NK-92 (cell line): ENCODE data around the gene CIC.

Experiments used
- DNase-seq: peaks from one replicate; lab custom pipeline; 2025; ENCODE audit not compliant: unreplicated experiment; lab: John Stamatoyannopoulos, UW

CIC gene

GRCh38 chr19:42268704-42269477 lies at the start of gene CIC:
CIC (plus strand) TSS chr19:42269252; CDS start chr19:42271784, 2,532 bp downstream.
- DNase-seq = peak; percentile 97

GRCh38 chr19:42219812-42220750 lies 49.0 kb upstream of the CIC start, which contains the start of gene ZNF526:
ZNF526 (plus strand) TSS chr19:42220312; CDS start chr19:42224404, 4,092 bp downstream.
- DNase-seq = peak; percentile 86

GRCh38 chr19:42220751-42221097 lies 48.3 kb upstream of the CIC start:
- DNase-seq = no peak

- DNase-seq = no peak
These were observed 43.9 kb upstream of the CIC start for GRCh38 chr19:42224940-42225717.

GRCh38 chr19:42225718-42226292 lies 43.2 kb upstream of the CIC start:
- DNase-seq = no peak

- DNase-seq = no peak
These were observed 42.2 kb upstream of the CIC start for GRCh38 chr19:42226886-42227285.

- DNase-seq = no peak
These were observed 40.4 kb upstream of the CIC start for GRCh38 chr19:42228641-42229040.

GRCh38 chr19:42229301-42229854 lies 39.7 kb upstream of the CIC start:
- DNase-seq = no peak

GRCh38 chr19:42229855-42230351 lies 39.1 kb upstream of the CIC start:
- DNase-seq = no peak

- no peak for DNase-seq
These were observed 38.5 kb upstream of the CIC start for GRCh38 chr19:42230571-42230970.

- DNase-seq = no peak
These were observed 36.6 kb upstream of the CIC start for GRCh38 chr19:42232435-42232834.

GRCh38 chr19:42233106-42233505 lies 35.9 kb upstream of the CIC start:
- DNase-seq = no peak

- DNase-seq = no peak
These were observed 35.3 kb upstream of the CIC start for GRCh38 chr19:42233678-42234292.

- no peak for DNase-seq
These were observed 34.7 kb upstream of the CIC start for GRCh38 chr19:42234364-42234763.

GRCh38 chr19:42235181-42235580 lies 33.9 kb upstream of the CIC start:
- no peak for DNase-seq

- no peak for DNase-seq
These were observed 29.4 kb upstream of the CIC start for GRCh38 chr19:42239544-42240220.

- no peak for DNase-seq
These were observed 27.8 kb upstream of the CIC start for GRCh38 chr19:42241279-42241678.

GRCh38 chr19:42242069-42242511 lies 27.0 kb upstream of the CIC start:
- DNase-seq = no peak
